GM12873 (cell line): ENCODE results near the gene URB2.

ENCODE experiments used
- CTCF ChIP-seq: IDR thresholded peaks from 2 replicates; pipeline ENCODE4 v1.5.1; 2012; ENCODE audit warnings: low read depth, mild to moderate bottlenecking, moderate library complexity, low read length, control low read depth; ENCODE audit not compliant: insufficient read depth; ENCODE audit errors: missing control alignments

The URB2 gene

GRCh38 chr1:229619614-229620013, 6.4 kb upstream of the URB2 start:
- no peak for TF ChIP-seq CTCF

- TF ChIP-seq CTCF: no peak
These were observed 5.2 kb upstream of the URB2 start for GRCh38 chr1:229620876-229621275.

DNA sequence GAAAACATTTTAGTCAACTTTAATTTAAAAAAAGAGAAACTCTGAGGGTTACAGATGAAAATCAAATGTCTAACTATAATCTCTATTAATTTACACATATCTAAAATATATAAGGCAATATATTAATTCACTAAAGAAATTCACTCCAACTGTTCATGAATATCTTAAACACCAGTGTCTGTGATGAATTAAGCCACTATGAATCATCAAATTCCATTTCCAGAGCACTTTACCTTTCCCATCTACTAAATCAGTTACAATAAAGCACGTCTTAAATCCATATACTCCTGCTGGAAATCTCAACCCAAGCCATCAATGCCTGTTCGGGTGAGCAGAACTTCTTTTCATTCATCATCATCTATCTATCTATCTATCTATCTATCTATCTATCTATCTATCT, 4.4 kb upstream of the URB2 start:
- TF ChIP-seq CTCF: no peak

DNA sequence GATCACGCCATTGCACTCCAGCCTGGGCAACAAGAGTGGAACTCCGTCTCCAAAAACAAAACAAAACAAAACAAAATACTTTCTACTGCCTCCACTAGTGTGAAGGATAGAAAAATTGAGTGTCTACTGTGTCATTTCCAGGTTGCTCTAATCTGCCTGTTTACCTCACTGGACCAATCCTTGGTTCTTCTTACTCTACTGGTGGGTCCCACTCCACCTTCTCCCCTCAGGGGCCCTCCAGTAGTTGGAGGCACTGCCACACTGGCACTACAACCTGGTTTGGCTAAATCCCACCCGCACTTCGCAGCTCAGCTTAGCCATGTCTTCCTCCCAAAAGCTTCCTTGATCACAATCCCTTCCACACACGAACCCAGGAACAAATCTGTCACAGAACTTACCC, 2.8 kb upstream of the URB2 start:
- TF ChIP-seq CTCF: no peak

DNA sequence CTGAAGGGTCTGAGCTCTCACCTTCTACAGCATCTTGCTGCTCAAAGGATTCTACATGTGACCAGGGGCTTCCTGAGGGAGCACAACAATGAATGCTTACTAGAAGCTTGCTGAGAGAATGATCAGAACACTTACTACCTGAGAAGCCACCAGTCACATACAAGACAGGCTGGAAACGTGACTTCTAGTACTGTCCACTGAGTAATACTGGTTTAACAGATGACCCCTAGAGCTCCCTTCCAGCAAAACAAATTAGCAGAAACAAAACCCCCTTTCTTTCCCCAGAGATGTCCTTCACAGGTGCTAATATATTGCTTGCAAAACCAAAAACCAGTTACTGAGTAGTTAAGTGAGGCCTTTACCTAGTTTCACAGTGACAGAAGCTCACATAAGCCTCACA, 2.2 kb upstream of the URB2 start:
- no peak for TF ChIP-seq CTCF

DNA sequence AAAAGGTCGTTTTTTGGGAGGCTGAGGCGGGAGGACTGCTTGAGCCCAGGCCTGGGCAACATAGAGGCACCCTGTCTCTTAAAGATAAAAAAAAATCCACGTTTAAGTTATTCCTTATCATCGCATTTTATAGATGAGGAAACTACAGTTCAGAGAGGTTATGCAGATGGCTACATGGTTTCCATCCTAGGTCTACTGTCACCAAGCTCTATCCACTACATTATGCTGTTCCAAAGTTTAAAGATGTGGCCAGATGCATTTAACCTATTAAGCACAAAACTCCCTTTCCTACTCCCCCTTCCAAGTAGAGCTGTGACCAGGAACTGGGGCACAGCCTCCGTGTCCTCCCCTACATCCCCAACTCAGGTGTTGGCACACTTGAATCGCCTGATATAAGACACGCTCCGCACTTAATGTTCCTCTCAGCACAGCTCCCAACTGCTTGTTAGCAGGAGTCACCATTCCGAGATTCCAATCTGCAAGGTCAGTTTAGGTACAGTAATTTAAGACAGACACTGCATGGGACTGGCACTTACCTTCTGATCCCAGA, 1.5 kb upstream of the URB2 start:
- TF ChIP-seq CTCF: no peak

DNA sequence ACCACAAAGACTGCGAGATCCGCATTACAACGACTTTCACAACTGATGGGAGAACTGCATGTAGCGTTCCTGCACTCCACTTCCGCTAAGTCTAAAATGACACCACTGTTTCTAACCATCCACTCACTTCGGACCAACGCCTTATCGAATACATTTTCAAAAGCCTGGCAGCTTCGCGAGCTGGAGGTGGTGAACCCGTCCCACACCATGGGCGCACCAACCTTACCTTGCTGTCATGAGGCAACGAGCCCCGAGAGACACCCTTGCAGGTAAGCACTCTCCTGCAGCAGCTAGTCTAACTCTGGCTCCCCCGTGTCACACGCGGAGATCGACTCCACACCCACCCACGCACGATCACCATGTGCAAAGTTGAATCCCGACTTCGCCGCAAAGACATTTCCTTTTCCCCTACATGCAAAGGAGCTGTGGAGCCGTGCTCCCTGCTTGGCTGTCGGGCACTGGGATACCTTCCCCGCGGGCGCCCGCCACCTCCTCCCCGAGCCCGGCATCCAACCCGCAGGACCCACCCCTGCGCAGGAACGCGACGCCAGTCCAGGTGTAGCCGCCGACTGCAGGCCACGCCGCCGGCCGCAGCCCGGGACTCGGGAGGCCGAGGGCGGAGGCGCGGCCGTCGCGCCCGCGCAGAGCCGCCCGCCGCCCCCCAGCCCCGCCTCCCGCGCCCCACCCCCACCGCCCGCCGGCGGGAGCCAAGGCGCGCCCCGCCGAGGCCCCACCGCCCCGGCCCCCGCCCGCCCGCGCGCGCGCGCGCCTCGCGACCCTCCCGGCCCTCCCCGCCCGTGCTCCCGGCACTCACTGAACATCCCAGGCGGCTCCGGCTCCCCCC, 754 bp upstream of the URB2 start:
- no peak for TF ChIP-seq CTCF
